ENCODE data around the gene HOXA7.

The HOXA7 gene

DNA sequence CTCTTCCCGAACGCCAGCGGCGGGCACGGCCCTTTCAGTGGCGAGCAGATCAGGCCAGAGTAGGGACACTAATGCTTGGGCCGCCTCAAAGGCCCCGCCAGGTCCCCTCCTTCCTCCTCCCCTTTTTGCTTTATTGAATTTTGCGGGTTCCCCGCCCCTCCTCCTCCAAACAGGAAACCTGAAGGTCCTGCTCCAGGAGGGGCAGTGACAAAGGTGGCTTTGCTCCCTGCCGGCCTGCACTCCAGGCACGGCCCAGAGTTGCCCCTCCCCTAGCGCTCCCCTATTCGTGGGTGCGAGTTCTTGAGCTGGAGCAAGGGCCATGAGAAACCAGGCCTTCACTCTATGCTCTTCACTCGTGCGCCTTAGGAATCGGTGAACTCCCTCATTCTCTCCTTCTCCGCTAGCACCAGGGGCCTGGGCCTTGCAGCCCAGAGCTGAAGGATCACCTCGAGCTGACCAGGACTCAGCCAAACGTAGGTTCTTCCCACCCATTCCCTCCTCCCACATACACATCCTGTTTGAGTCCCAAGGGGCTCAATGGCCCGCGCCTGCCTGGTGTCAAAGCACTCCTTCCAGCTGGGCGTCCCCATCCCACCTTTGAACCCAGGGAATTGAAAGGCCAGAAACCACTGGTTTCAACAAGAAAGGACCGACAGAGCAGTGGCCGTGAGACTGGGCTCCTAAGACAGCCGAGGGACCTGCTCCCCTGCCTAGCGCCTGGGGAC, 8.3 kb downstream of the HOXA7 start:
- no peak overlapping the region for H3K4me3 ChIP-seq (ENCODE audit: low read depth, low read length)

DNA sequence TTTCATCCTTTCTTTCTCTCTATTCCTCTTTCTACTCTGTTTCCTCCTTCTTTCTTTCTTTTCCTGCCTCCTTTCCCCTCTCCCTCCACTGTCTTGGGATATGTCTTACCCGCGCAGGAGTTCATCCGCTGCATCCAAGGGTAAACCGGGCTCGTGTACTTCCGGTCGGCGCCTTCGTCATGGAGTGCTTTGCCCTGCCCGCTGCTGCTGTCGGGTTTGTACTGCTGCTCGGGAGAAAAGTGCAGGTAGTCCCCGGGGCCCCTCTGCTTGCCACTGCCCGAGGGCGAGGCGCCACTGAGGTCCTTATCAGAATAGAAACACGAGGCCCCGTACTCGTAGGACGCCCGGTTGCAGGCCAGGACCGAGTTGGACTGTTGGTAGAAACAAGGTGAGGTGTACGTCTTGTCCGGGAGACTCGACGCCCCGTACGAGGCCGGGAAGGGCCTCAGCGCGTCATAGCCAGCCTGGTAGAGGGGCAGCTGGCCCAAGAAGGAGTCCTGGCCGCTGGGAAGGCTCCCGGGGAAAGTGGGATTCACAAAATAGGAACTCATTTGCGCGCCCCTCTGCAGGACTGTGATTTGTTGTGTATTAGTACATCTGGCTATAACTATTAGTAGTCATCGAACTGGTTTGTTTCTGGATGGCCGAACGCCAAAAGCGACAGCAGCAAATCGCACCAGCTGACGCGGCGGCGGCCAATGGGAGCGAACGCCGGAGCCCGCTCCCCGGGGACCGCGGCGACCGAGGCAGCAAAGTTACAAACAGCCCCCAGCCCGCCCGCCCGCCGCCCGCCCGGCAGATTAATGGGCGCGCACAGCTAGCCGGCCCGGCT, 9.1 kb downstream of the HOXA7 start, which contains the start of gene HOXA6:
HOXA6 (minus strand) TSS at position 576 of the 832 bp plus-strand sequence; CDS start at position 551, 25 bp downstream.
- H3K4me3 ChIP-seq (ENCODE audit: low read depth, low read length), result no peak within 1 kb of the TSS

DNA sequence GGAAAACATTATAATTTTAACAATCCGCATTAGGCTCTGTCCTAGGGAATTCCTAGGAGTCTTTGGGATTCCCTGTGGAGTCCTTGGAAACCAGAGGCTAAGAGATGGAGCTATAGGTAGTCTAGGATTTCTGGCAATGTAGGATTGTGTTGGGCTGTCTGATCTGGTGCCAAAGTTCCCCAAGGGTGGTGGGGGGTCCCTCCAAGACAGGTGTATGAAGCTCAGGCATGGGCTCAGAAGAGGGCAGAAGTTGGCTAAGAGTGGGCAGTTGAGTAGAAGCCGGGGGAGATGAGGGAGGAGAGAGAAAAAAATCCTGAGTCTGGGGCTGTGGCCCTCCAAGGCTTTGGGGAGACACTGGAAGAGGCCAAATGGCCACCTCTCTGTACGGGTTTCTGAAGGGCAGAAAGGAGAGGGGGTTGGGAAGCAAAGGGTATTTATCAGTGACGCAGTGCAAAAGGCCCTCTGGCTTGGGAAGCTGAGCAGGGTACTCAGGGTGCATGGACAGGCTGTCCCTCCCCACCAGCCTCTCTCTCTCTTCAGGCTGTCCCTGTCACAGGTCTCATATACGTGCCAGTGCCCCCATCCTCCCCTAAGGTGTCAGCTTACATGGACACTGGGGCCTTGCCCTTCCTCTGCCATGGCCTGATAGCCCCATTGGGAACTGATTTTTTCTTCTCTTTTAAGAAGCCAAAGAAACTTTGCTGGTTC, 9.8 kb downstream of the HOXA7 start:
- H3K4me3 ChIP-seq (ENCODE audit: low read depth, low read length), result no peak overlapping the region

DNA sequence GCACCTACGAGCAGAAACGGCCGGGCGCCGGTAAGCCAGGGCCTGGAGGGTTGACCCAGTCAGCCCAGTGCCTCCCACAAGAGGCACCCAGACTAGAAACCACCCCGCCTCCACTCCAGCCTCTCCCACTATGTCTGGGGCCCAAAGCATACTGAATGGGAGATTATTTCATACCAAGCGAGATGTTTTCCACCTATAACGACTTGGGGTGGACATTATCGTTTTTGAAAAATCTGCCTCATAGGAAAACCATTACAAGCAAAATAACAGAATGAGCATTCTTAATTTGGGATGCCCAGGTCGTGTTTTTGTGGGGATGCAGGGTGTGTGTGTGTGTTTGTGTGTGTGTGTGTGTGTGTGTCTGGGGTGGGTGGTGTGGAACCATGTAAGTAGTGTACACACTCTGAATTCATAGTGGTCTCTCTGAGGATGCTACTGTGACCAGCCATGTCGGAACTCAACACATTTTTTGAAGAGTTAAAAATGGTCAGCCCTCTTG, 10.5 kb downstream of the HOXA7 start:
- no peak overlapping the region for H3K4me3 ChIP-seq (ENCODE audit: low read depth, low read length)

DNA sequence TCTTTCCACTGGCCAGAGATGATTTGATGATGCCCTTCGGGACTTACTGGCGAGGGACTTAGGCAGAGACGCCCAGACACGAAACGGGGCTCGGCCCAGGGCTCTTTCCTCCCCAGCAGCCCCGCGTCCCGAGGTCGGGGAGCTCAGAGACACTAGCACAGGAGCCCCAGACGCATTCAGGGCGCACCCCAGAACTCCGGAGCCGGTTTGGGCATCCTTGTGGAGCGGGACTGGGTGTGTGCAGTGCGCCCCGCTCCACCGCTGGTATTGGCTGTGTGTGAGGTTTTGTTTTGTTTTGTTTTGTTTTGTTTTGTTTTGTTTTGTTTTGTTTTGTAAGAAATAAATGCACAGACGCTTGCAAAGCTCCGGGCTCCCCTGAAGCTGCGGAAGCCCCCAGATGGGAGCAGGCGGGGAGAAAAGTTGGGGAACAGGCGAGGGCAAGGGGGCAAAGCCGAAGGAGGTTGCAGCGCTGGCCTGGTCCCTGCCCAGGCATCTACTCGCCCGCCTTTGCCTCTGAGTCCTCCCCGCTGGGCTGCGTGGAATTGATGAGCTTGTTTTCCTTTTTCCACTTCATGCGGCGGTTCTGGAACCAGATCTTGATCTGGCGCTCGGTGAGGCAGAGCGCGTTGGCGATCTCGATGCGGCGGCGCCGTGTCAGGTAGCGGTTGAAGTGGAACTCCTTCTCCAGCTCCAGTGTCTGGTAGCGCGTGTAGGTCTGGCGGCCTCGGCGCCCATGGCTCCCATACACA, 11.1 kb downstream of the HOXA7 start:
- H3K4me3 ChIP-seq (ENCODE audit: low read depth, low read length), result no peak overlapping the region

DNA sequence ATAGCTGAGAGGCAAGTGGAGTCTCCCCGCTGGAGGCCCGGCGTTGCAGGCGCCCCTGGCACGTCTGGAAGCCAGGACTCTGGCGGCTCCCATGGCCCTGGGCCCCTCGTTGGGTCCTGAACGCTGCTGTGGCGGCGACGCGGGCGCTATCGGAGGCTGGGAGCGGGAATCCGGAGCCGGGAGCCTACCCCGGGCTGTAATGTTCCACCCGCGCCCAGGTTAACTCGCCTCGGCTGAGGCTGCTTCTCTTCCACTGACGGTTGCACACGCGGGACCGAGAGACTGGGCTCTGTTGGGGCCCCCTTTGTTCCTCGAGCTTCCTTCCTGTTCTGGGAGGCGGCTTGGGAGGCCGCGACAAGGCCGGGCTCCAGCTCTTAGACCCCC, 11.7 kb downstream of the HOXA7 start:
- H3K4me3 ChIP-seq (ENCODE audit: low read depth, low read length), result no peak overlapping the region

DNA sequence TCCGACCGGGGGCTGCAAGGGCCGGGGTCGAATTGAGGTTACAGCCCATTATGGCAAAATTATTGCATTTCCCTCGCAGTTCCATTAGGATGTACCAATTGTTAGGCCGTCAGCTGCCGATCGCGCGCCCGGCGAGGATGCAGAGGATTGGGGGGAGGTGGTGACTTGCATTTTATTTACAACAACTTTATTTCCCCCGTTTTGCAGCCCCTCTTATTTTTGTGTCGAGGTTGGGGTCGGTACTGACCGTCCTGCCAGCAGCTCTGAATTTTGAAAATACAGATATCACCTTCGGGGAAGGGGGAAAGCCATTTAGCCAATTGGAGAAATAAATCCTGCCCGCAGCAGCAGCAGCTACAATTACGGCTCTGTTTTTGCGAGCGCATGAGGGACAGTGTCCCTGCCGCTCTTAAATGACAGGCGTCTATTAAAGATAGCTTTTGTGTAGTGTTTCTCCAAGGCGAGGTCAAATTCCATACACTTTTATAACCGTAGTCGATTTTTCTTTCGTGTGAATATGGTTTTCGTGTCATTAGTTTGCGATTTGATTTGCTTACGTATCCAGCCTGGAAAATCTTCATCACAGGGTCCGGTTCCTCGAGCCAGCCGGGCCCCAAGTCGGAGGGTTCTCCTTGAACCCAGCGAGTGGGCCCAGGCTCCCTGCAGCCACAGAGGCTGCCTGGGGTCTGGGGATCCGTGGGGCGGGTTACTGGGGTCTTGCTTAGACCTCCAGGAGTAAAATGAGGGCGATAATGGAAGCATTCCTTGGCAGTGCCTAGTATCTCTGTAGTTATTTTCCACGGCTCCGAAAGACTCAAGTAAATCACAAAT, 12.3 kb downstream of the HOXA7 start:
- H3K4me3 ChIP-seq (ENCODE audit: low read depth, low read length), result no peak overlapping the region

DNA sequence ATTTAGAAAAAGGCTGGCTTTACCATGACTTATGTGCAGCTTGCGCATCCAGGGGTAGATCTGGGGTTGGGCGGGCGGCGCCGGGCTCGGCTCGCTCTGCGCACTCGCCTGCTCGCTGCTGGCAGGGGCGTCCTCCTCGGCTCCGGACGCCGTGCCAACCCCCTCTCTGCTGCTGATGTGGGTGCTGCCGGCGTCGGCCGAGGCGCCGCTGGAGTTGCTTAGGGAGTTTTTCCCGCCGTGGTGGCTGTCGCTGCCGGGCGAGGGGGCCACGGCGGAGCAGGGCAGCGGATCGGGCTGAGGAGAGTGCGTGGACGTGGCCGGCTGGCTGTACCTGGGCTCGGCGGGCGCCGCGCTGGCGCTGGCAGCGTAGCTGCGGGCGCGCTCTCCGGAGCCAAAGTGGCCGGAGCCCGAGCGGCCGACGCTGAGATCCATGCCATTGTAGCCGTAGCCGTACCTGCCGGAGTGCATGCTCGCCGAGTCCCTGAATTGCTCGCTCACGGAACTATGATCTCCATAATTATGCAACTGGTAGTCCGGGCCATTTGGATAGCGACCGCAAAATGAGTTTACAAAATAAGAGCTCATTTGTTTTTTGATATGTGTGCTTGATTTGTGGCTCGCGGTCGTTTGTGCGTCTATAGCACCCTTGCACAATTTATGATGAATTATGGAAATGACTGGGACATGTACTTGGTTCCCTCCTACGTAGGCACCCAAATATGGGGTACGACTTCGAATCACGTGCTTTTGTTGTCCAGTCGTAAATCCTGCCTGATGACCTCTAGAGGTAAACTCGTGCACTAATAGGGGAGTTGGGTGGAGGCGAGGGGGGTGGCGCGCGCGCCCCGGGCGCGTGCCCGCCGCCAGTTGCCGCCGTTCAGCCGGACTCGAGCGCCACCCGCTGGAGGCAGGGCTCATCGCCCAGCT, 13.2 kb downstream of the HOXA7 start, which contains the start of gene HOXA5:
HOXA5 (minus strand) TSS at position 659 of the 927 bp plus-strand sequence; CDS start at position 585, 74 bp downstream.
- H3K4me3 ChIP-seq (ENCODE audit: low read depth, low read length), result peak within 1 kb of the TSS; percentile 13

DNA sequence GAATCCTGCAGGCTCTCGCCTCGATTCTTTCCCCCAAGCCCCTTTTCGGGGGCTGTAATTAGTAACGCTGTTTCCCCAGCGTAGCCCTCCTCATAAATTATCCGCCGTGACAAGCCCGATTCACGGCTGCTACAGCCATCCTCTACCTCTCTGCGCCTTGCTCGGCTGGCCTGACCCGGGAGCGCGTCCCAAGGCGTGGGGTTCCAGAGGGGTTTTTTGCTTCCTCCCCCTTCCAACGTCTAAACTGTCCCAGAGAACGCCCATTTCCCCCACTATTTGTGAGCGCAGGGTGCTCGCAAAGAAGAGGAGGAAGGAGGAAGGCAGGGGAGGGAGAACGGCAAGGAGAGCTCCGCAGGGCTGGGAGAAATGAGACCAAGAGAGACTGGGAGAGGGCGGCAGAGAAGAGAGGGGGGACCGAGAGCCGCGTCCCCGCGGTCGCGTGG, 13.9 kb downstream of the HOXA7 start:
- no peak overlapping the region for H3K4me3 ChIP-seq (ENCODE audit: low read depth, low read length)

DNA sequence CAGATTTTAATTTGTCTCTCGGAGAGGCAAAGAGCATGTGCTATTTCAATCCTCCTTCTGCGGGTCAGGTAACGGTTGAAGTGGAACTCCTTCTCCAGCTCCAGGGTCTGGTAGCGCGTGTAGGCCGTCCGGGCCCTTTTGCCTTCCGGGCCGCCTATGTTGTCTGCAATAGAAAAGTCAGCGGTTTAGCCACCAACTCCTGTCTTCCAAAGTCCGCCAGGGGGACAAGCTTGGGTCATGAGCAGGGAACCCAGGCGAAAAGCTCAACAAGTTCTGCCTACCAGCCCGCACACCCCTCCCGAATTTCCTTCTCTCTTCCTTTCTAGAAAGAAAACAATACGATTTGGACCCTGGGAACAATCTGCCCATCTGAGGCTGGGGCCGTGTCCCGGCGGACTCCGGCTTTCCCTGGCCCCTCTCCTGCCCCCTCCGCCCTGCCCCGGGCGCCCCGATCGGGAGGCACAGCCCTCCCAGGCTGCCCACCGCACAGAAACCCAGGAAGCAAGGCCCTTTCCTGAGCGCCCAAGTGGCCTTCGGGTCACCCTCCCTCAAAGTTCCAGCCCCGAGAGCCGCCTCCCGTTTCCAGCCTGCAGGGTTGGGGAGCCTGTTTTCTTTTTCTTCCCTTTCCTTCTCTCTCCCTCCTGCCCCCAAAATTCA, 14.4 kb downstream of the HOXA7 start:
- H3K4me3 ChIP-seq (ENCODE audit: low read depth, low read length), result no peak overlapping the region

DNA sequence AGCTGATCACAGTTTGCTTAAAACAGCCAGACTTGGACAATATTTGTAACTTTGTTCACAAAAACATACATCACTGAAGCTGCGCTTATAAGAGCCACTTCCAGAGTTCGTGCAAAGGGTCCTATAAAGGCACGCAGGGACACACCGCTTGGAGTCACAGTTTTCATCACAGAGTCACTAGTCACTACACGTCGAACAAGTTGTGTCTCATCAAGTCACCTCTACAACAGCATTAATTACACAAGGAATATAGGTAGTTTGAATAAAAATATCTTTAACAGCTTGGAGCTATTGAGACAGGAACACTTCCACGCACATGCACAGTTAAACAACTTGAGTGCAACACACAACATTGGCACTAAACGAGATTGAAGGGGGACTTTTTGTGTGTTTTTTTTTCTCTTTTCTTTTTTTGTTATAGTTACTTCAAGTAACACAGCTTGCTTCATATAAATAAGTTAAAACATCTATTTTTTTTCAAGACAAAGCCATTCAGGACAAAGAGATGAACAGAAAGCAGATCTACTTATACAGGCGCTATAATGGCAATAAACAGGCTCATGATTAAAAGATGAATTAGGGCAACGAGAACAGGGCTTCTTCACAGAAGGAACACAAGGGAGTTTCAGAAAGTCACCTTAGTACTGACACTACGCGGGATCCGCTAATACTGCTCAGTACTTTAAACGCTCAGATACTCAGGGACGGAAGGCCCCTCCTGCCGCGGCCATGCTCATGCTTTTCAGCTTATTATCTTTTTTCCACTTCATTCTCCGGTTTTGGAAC, 15.1 kb downstream of the HOXA7 start:
- H3K4me3 ChIP-seq (ENCODE audit: low read depth, low read length), result no peak overlapping the region

DNA sequence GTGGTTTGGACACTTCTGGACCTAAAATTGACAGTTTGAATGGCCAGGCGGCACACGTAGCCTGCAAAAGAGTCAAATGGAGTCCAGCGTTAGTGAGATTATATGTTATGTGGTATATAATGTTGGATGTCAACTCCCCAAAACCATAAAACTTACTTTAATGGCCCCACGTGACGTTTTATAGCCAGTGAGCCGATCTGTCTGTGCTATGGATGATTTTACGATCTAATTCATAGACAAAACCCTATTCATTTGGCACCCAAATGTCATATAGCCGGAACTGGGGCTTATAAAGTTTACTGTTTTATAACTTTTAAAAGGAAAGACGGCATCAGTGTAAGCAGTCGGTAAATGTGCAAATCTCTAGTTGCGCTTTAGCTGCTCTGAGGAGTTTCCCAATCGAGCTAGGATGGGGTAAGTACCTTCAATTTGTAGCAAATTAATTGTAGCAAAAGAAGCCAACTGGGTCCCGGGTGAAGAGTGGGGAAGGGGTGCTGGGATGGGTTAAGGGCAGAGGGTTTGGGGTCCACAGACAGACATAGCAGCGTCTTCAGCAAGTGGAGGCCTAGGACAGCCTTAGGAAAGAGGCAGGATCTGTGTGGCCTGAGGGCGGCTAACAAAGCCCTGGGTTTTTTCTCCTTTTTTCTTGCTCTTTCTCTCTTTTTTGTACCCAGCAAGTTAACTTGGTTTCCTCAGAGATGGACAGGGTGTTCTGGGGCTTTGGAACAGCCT, 16.2 kb downstream of the HOXA7 start:
- H3K4me3 ChIP-seq (ENCODE audit: low read depth, low read length), result no peak overlapping the region

DNA sequence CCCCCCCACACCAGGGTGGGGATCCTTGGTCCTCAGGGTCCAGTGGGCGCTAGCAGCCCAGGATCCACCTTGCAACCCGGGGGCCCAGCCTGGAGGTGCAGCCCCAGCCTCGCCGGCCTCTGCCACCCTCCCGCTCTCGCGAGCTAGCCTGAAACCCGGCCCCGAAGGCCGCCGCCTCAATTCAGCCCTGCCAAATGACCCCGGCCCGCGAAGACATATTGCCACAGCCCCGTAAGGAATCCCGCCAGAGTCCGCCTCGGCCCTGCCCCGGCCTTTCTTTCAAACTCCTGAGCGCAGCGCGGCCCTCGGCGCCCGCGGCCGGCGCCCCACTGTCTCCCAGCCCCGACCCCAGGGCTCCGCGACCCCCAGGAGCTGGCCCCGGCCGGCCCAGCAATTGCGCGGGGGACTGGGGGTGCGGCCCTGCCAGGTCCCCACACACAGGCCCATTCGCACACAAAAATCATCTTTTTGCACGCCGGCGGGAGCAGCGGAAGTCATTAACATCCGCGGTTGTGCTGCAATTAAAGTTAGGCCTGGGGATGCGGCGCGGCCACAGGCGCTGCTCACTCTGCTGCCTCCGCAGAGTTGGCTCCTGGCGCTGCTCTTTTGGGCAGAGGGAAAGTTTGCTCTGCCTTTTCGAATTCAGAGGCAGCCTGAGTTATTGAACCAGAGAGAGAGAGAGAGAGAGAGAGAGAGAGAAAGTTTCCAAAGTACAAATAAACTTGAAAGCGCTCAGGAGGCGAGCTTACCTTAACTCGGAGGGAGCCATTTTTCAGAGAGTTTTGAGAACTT, 16.9 kb downstream of the HOXA7 start:
- H3K4me3 ChIP-seq (ENCODE audit: low read depth, low read length), result no peak overlapping the region

DNA sequence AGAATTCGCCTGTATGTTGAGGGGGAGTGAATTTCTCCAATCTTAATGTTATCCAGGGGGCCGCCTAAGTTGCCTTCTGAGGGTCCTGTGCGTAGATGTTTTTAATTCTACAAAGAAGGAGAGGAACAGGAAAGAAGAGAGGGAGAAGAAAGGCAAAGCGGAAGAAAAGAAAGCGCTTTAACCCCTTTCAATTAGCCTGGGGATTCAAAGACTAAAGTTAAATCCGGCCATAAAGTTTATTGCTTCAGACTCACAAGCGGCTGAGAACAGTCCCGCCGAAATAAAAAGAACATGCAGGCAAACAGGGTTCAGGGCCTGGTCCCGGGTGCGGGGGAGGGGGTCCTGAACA, 17.5 kb downstream of the HOXA7 start:
- no peak overlapping the region for H3K4me3 ChIP-seq (ENCODE audit: low read depth, low read length)

DNA sequence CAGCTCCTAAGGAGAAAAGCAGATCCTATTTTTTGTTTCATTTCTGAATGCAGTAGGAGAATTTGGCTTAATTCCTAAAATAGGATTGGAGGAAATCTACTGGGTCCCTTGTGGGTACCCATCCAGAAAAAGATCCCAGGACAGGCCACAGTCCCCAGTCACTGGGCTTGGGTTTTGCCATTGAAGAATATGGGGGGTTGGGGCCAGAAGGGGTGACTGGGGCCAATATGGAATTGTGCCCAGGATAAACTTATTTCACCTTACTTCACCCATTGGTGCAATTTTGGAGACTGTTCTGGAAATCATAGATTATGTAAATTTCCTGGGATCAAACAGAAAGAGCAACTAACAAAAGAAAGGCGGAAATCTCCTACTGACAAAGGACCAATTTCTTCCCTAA, 18.0 kb downstream of the HOXA7 start:
- H3K4me3 ChIP-seq (ENCODE audit: low read depth, low read length), result no peak overlapping the region
